Sigmoid colon (tissue), 3 donors: Measurements from ENCODE around the gene QSOX1.

Source experiments
- POLR2A ChIP-seq, 2 donors: fragments of 450-650 bp; IDR thresholded peaks; one replicate each; pipeline ENCODE4 v1.6.1; 2016; ENCODE audit warnings: antibody characterized with exemption in 2 of 2, mild to moderate bottlenecking in 2 of 2, moderate library complexity in 2 of 2
- TF ChIP-seq, protein P1 (sequence below), 4 experiments: fragments of 450-650 bp in 3 of 4; fragments of 200-600 bp in 1 of 4; IDR thresholded peaks; one replicate each; pipeline ENCODE4 v1.5.1; 2016 to 2019; ENCODE audit warnings: antibody characterized with exemption in 4 of 4, mild to moderate bottlenecking in 3 of 4, moderate library complexity in 2 of 4

DNA sequence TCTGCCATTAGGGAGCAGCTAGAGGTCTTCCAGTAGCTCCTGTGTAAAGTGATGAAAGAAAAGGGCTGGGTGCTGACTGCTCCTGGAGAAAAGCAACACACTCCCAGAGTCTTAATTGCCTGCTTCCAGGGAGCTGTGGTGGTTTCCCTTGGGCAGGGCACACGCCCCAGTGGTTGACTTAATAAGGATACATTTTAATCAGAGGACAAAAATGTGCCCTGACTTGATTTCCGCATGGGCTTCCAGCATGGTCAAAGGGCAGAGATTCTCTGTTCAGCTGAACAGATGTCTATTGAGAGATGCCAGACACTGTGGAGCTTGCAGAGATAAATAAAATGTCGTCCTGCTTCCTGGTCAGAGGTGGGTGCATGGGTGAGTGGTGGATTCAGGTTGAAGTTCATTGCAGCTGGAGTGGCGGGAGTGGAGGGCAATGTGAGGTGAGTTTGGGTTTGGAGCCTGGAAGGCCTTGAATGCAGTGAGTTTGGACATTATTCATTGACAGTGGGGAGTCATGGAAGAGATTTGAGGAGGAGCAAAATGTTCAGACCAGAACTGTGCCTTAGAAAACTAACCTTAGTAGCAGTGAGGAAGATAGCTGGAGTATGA, 16.0 kb downstream of the QSOX1 start:
- TF ChIP-seq, protein P1, sequence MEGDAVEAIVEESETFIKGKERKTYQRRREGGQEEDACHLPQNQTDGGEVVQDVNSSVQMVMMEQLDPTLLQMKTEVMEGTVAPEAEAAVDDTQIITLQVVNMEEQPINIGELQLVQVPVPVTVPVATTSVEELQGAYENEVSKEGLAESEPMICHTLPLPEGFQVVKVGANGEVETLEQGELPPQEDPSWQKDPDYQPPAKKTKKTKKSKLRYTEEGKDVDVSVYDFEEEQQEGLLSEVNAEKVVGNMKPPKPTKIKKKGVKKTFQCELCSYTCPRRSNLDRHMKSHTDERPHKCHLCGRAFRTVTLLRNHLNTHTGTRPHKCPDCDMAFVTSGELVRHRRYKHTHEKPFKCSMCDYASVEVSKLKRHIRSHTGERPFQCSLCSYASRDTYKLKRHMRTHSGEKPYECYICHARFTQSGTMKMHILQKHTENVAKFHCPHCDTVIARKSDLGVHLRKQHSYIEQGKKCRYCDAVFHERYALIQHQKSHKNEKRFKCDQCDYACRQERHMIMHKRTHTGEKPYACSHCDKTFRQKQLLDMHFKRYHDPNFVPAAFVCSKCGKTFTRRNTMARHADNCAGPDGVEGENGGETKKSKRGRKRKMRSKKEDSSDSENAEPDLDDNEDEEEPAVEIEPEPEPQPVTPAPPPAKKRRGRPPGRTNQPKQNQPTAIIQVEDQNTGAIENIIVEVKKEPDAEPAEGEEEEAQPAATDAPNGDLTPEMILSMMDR (IDR thresholded peaks at IDR 0.05) = no peak
- TF ChIP-seq POLR2A (IDR thresholded peaks at IDR 0.05) = no peak
